Tongue (tissue), 2 donors: ENCODE data around the gene PPFIBP2. TPM values are rescaled to one million over a fixed set of nuclear protein-coding genes. Genes with fewer than 3 reads are reported as not detected.

Experiments used
- DNase-seq: peaks from one replicate; pipeline ENCODE4 v3.0.0-alpha.2; 2015
- total RNA-seq: library from RNA; depleted of rRNA; stranded (reverse); fragments of >200 nt; gene quantifications from one replicate; pipeline ENCODE4 v1.2.3, GENCODE V29; 2014

The PPFIBP2 gene
- total RNA-seq, 1 donor from 2014 or later, result 70.7 TPM

- no peak for DNase-seq
These were observed 152.6 kb downstream of the PPFIBP2 start for GRCh38 chr11:7666292-7666866.

GRCh38 chr11:7667460-7667859, 153.7 kb downstream of the PPFIBP2 start:
- peak; percentile 66 for DNase-seq

- DNase-seq, result no peak
These were observed 154.7 kb downstream of the PPFIBP2 start for GRCh38 chr11:7668464-7668863.

GRCh38 chr11:7668911-7669310, 155.1 kb downstream of the PPFIBP2 start:
- DNase-seq, result no peak

- DNase-seq, result no peak
These were observed 156.8 kb downstream of the PPFIBP2 start for GRCh38 chr11:7670641-7671040.

- peak; percentile 44 for DNase-seq
These were observed 157.8 kb downstream of the PPFIBP2 start for GRCh38 chr11:7671347-7672215.

- DNase-seq, result no peak
These were observed 158.6 kb downstream of the PPFIBP2 start for GRCh38 chr11:7672276-7672959.

GRCh38 chr11:7672960-7673723, 159.3 kb downstream of the PPFIBP2 start, which contains the start of gene CYB5R2:
Gene CYB5R2, minus strand, starts transcription at chr11:7673500. Its CDS starts 675 bp downstream, at chr11:7672825.
- peak; percentile 80 for DNase-seq

- DNase-seq, result peak; percentile 73
These were observed 160.1 kb downstream of the PPFIBP2 start for GRCh38 chr11:7673724-7674434.

GRCh38 chr11:7675631-7676030, 161.8 kb downstream of the PPFIBP2 start:
- no peak for DNase-seq

- DNase-seq, result no peak
These were observed 163.3 kb downstream of the PPFIBP2 start for GRCh38 chr11:7677071-7677470.

- DNase-seq, result peak; percentile 51
These were observed 164.0 kb downstream of the PPFIBP2 start for GRCh38 chr11:7677796-7678201.

GRCh38 chr11:7683571-7683970, 169.8 kb downstream of the PPFIBP2 start:
- no peak for DNase-seq

GRCh38 chr11:7686761-7687160, 173.0 kb downstream of the PPFIBP2 start:
- DNase-seq, result no peak

GRCh38 chr11:7687386-7687785, 173.6 kb downstream of the PPFIBP2 start:
- DNase-seq, result no peak

- DNase-seq, result peak; percentile 76
These were observed 174.5 kb downstream of the PPFIBP2 start for GRCh38 chr11:7688238-7688826.

- DNase-seq, result no peak
These were observed 175.4 kb downstream of the PPFIBP2 start for GRCh38 chr11:7689239-7689638.

- peak; percentile 34 for DNase-seq
These were observed 176.8 kb downstream of the PPFIBP2 start for GRCh38 chr11:7690648-7691047.

GRCh38 chr11:7691759-7692350, 178.1 kb downstream of the PPFIBP2 start:
- DNase-seq, result no peak

- DNase-seq, result no peak
These were observed 178.6 kb downstream of the PPFIBP2 start for GRCh38 chr11:7692426-7692825.

GRCh38 chr11:7694235-7694634, 180.4 kb downstream of the PPFIBP2 start:
- no peak for DNase-seq
